GM18861 (cell line): ENCODE data around the gene SSX4B.
"Not testable (repeated sequence)": the region's sequence is repeated elsewhere in the genome, so short reads cannot be mapped to it uniquely, and the experiment has no call there.

Experiments used
- ATAC-seq: cut with Tn5 transposase; IDR thresholded peaks from one replicate; pipeline ENCODE4 v1.9.1; 2021; ENCODE audit not compliant: unreplicated experiment

SSX4B gene

GRCh38 chrX:48411860-48412259, at the start of gene SSX4B:
Gene SSX4B (minus strand): TSS chrX:48411960. CDS start chrX:48411372, 588 bp downstream.
- not testable (repeated sequence) for ATAC-seq

GRCh38 chrX:48460606-48461005, 48.8 kb upstream of the SSX4B start:
- no peak for ATAC-seq

- no peak for ATAC-seq
Measured at GRCh38 chrX:48460031-48460430, 48.3 kb upstream of the SSX4B start.

- ATAC-seq: no peak
Measured at GRCh38 chrX:48459483-48459882, 47.7 kb upstream of the SSX4B start.

GRCh38 chrX:48458711-48459110, 47.0 kb upstream of the SSX4B start:
- no peak for ATAC-seq

- no peak for ATAC-seq
Measured at GRCh38 chrX:48456628-48457331, 45.0 kb upstream of the SSX4B start.

GRCh38 chrX:48451708-48452107, 39.9 kb upstream of the SSX4B start:
- no peak for ATAC-seq

GRCh38 chrX:48450076-48450475, 38.3 kb upstream of the SSX4B start:
- no peak for ATAC-seq

- ATAC-seq: not testable (repeated sequence)
Measured at GRCh38 chrX:48447201-48447600, 35.4 kb upstream of the SSX4B start.

GRCh38 chrX:48433713-48434112, 22.0 kb upstream of the SSX4B start:
- ATAC-seq: not testable (repeated sequence)

- not testable (repeated sequence) for ATAC-seq
Measured at GRCh38 chrX:48430166-48430565, 18.4 kb upstream of the SSX4B start.

GRCh38 chrX:48429606-48430005, 17.8 kb upstream of the SSX4B start:
- ATAC-seq: not testable (repeated sequence)

- ATAC-seq: not testable (repeated sequence)
Measured at GRCh38 chrX:48427027-48427716, 15.4 kb upstream of the SSX4B start.

GRCh38 chrX:48397825-48398224, 13.9 kb downstream of the SSX4B start:
- not testable (repeated sequence) for ATAC-seq

GRCh38 chrX:48396931-48397330, 14.8 kb downstream of the SSX4B start:
- ATAC-seq: not testable (repeated sequence)

- ATAC-seq: not testable (repeated sequence)
Measured at GRCh38 chrX:48383239-48383638, 28.5 kb downstream of the SSX4B start, which contains the start of gene SSX4. Gene SSX4 (plus strand): TSS chrX:48383539. CDS start chrX:48384054, 515 bp downstream.

- not testable (repeated sequence) for ATAC-seq
Measured at GRCh38 chrX:48370408-48370807, 41.4 kb downstream of the SSX4B start.

- not testable (repeated sequence) for ATAC-seq
Measured at GRCh38 chrX:48367717-48368408, 43.9 kb downstream of the SSX4B start.

GRCh38 chrX:48359281-48359680, 52.5 kb downstream of the SSX4B start:
- not testable (repeated sequence) for ATAC-seq

- ATAC-seq: no peak
Measured at GRCh38 chrX:48357681-48358080, 54.1 kb downstream of the SSX4B start.

- ATAC-seq: not testable (repeated sequence)
Measured at GRCh38 chrX:48356315-48357094, 55.3 kb downstream of the SSX4B start, which contains the start of gene SSX3. Gene SSX3 (minus strand): TSS chrX:48356703. CDS start chrX:48355249, 1,454 bp downstream.
